Raji (cell line): ENCODE measurements around the gene TIMMDC1.

Experiments
- POLR2A ChIP-seq: IDR thresholded peaks from 2 replicates; pipeline ENCODE4 v1.6.1; 2011; ENCODE audit warnings: low read depth, low read length, control low read depth; ENCODE audit not compliant: insufficient read depth

TIMMDC1 gene, protein sequence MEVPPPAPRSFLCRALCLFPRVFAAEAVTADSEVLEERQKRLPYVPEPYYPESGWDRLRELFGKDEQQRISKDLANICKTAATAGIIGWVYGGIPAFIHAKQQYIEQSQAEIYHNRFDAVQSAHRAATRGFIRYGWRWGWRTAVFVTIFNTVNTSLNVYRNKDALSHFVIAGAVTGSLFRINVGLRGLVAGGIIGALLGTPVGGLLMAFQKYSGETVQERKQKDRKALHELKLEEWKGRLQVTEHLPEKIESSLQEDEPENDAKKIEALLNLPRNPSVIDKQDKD

DNA sequence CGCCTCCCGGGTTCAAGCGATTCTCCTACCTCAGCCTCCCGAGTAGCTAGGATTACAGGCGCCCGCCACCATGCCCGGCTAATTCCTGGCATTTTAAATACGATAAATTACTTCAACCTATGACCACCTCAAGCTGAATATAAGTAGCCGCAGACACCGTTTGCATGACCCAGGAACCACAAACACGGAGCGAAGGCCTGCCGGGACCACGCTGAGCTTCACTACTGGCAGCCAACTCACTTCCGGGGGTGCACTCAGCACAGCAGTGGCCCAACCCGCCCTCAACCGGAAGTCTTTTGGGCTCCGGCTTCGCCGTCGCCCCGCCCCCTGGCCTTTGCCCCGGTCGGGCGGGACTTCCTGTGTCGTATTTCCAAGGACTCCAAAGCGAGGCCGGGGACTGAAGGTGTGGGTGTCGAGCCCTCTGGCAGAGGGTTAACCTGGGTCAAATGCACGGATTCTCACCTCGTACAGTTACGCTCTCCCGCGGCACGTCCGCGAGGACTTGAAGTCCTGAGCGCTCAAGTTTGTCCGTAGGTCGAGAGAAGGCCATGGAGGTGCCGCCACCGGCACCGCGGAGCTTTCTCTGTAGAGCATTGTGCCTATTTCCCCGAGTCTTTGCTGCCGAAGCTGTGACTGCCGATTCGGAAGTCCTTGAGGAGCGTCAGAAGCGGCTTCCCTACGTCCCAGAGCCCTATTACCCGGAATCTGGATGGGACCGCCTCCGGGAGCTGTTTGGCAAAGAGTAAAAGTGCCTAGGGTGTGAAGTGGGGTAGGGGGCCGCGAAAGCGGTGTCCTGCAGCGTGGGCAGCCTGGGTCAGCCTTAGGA, at the start of gene TIMMDC1:
TIMMDC1 (plus strand) TSS at position 362 of the 826 bp plus-strand sequence; CDS start at position 549, 187 bp downstream.
- peak; percentile 98 for TF ChIP-seq POLR2A

DNA sequence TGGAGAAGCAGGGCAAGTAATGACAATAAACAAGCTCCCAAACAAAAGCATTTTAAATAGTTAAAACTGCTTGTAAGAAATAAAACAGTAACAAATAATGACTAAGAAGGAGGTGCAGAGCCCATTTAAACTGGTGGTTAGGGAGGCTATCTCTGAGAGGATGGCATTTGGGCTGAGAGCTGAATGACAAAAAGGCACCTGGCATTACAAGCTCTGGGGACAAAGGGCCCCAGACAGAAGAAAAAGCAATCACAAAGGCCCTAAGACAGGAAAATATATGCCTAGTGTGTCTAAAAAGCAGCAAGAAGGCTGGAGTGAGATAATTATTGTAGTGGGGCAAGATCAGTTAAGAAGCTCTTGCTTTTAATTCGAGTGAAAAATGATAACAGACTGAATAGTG, 44.5 kb upstream of the TIMMDC1 start:
- TF ChIP-seq POLR2A = no peak

GRCh38 chr3:119456469-119456868, 41.9 kb upstream of the TIMMDC1 start:
- TF ChIP-seq POLR2A = no peak

- TF ChIP-seq POLR2A = no peak
These were observed 41.1 kb upstream of the TIMMDC1 start for GRCh38 chr3:119457246-119457645.

- peak; percentile 100 for TF ChIP-seq POLR2A
These were observed 34.9 kb upstream of the TIMMDC1 start, which contains the start of gene TMEM39A for GRCh38 chr3:119463171-119464169. Gene TMEM39A (minus strand): TSS chr3:119463615. CDS start chr3:119462074, 1,541 bp downstream.

- no peak for TF ChIP-seq POLR2A
These were observed 30.3 kb upstream of the TIMMDC1 start for GRCh38 chr3:119468041-119468440.

DNA sequence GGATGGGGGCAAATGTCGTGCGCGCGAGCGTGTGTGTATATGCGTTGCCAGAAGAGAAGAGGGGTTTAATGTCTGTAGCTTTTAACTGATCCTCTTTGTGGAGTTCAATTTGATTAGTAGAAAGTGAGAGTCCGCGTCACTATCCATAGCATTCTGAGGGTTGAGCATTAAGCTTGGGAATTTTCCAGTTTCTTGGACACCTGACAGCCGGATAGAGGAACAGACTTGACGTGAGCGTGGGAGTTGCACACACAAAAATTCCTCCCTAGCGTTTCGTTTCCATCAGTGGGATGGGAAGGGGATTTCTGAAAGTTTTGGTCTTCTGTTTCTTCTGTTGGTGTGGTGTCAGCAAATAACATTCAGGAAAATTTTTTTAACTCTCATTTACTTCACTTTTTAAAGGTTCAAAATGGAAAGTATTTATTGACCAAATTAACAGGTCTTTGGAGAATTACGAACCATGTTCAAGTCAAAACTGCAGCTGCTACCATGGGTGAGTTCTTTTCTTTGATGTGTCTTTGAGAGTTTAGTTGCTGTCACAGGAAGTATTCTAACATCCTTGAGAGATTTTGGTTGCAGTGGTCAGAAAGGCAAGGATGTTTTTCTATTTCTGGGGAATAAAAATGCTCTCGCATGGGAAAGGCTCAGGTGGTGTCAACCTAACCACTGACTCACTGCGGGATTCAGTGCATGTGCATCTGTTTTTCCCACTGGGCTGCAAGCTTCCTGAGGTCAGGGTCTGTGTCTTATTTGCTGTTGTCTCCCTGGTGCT, 28.7 kb upstream of the TIMMDC1 start:
- no peak for TF ChIP-seq POLR2A

DNA sequence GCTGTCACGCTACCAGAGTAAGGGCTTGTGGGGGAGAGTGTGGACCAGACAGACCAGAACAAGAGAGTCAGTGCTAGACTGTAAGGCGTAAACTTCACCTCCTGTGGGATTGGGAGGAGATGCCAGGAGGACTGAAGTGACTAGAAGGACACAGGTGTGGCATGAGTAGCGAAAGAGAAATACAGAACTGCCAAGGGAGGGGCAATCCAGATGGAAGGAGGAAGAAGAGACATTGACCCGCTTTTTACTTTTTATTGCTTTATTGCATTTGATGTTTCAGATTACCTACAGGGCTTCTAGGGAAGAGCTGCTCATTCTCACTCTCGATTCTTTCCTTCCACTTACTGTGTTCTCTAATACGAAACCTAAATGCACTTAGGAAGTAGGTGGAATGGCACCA, 27.5 kb upstream of the TIMMDC1 start:
- no peak for TF ChIP-seq POLR2A

DNA sequence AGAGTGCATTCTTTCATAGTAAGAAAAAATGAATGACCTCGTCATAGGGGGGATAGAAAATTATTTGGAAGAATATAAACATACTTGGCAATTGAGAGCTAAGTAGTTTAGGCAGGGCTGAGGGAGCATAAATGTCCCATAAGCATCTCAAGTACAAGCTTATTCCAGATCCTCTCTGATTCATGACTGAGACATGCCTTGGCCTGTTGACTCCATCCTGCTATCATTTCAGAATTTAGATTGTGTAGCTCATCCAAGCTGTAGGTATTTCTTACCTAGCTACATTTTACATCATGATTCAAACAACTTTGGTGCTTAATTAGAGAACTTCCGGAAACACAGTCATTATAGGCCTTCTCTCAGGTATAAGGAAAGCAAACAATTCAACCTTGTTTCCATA, 17.3 kb upstream of the TIMMDC1 start:
- no peak for TF ChIP-seq POLR2A

GRCh38 chr3:119483101-119483500, 15.2 kb upstream of the TIMMDC1 start:
- no peak for TF ChIP-seq POLR2A

GRCh38 chr3:119485563-119485962, 12.8 kb upstream of the TIMMDC1 start:
- no peak for TF ChIP-seq POLR2A

GRCh38 chr3:119490153-119490552, 8.2 kb upstream of the TIMMDC1 start:
- no peak for TF ChIP-seq POLR2A

- no peak for TF ChIP-seq POLR2A
These were observed 6.2 kb upstream of the TIMMDC1 start for GRCh38 chr3:119492128-119492527.

GRCh38 chr3:119492810-119493209, 5.5 kb upstream of the TIMMDC1 start:
- TF ChIP-seq POLR2A = no peak

DNA sequence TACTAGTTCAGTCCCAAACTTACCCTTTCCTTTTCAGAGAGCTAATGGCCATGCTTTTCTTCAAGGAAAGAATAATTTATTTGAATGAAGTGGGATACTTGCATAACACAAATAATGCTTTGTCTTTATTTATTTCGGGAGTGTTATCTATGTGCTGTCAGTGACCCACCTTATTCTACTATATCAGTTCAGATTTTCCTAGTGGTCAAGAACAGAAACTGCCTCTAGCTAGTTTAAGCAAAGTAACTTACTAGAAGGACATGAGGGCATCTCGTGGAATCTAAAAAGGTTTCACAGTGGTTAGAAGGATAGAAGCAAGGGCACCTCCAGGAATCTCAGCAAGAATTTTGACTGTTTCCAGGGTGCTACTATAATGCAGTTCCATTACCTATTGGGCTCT, 3.8 kb upstream of the TIMMDC1 start:
- no peak for TF ChIP-seq POLR2A

DNA sequence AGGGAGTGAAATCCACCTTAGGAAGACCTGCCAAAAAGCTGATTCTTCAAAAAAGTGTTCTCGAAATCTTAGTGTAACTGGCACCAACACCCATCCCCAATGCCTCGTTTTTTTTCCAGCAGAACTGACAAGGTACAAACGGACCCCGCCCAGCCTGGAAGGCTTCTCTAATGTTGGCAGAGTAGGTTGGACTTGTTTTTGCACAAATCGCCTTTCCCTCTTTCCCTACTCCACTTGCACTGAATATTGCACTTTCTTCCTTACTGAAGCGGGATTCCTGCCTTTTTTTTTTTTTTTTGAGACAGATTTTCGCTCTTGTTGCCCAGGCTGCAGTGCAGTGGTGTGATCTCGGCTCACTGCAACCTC, 544 bp upstream of the TIMMDC1 start:
- no peak for TF ChIP-seq POLR2A
